GM18511 (cell line): ENCODE measurements around the gene TAS2R16.
"Not testable (repeated sequence)": the region's sequence is repeated elsewhere in the genome, so short reads cannot be mapped to it uniquely, and the experiment has no call there.

Experiments
- ATAC-seq: cut with Tn5 transposase; IDR thresholded peaks from one replicate; pipeline ENCODE4 v1.9.1; 2021; ENCODE audit warnings: mild to moderate bottlenecking, moderate library complexity; ENCODE audit not compliant: unreplicated experiment

The TAS2R16 gene

GRCh38 chr7:122974229-122974628 is 21.3 kb downstream of the TAS2R16 start:
- ATAC-seq, result no peak

GRCh38 chr7:122972056-122972455 is 23.4 kb downstream of the TAS2R16 start:
- ATAC-seq, result no peak

GRCh38 chr7:122970740-122971725 is 24.5 kb downstream of the TAS2R16 start:
- ATAC-seq, result no peak

- ATAC-seq, result no peak
These were observed 27.1 kb downstream of the TAS2R16 start for GRCh38 chr7:122968389-122968788.

GRCh38 chr7:122965306-122965705 is 30.2 kb downstream of the TAS2R16 start:
- no peak for ATAC-seq

- not testable (repeated sequence) for ATAC-seq
These were observed 41.8 kb downstream of the TAS2R16 start for GRCh38 chr7:122953678-122954077.

- ATAC-seq, result no peak
These were observed 44.5 kb downstream of the TAS2R16 start for GRCh38 chr7:122951006-122951405.

GRCh38 chr7:122949186-122949585 is 46.3 kb downstream of the TAS2R16 start:
- no peak for ATAC-seq
